ENCODE measurements around the gene MRPL46. TPM values are rescaled to one million over a fixed set of nuclear protein-coding genes. Genes with fewer than 3 reads are reported as not detected.
"Not testable (repeated sequence)": the region's sequence is repeated elsewhere in the genome, so short reads cannot be mapped to it uniquely, and the experiment has no call there.

MRPL46 gene
- total RNA-seq, 2 experiments from 2014 or later, result 29.6 to 34.2 TPM

DNA sequence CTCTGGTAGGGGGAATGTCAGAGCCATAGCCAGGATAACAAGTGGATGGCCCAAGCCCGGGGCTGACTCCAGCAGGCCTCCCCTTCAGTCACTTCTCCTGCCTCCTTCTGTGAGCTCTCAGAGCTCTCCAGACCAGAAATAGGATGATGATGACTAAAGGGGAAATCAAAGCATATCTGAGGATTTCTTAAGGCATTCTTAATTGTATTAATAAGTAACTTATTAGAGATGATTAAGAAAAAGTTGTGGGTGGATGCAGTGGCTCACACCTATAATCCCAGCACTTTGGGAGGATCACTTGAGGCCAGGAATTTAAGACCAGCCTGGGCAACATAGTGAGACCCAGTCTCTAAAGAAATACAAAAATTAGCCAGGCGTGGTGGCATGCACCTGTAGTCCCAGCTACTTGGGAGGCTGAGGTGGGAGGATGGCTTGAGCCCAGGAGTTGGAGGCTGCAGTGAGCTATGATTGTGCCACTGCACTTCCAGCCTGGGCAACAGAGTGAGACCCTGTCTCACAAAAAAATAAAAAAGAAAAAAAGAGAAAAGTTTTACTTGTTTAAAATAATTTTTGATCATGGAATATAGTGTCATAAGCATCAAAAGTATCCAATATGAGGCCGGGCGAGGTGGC is 6.6 kb upstream of the MRPL46 start:
- H3K9me3 Mint-ChIP-seq; H3K4me1 Mint-ChIP-seq (ENCODE audit: low read depth); intact Hi-C loops (cut with micrococcal nuclease); POLR2A ChIA-PET; DNase-seq; H3K27ac Mint-ChIP-seq; H3K4me3 Mint-ChIP-seq; H3K27me3 Mint-ChIP-seq: not testable (repeated sequence)
- CTCF ChIA-PET, result interaction anchor here (0.5 to 1.2 kb wide), 2 partner anchors 191 to 844 kb away, joined by 3 read pairs; no protein-coding TSS in a partner anchor
- peaks cover 31% of the 10 kb centered on the region for H3K36me3 Mint-ChIP-seq

GRCh38 chr15:88472225-88472624 is 5.0 kb upstream of the MRPL46 start:
- H3K4me1 Mint-ChIP-seq (ENCODE audit: low read depth), result peaks cover 16% of the 10 kb centered on the region
- intact Hi-C loops (cut with micrococcal nuclease), result loop anchor here (1.0 kb wide), 1 partner anchor 74 kb away; the partner anchor contains the start of gene DET1
- CTCF ChIA-PET, result no interaction called here
- H3K36me3 Mint-ChIP-seq, result peaks cover 25% of the 10 kb centered on the region
- POLR2A ChIA-PET, result interaction anchor here (0.6 kb wide), 1 partner anchor 149 kb away, joined by 3 read pairs; no protein-coding TSS in a partner anchor
- peak overlapping the region; percentile 35 for H3K27ac Mint-ChIP-seq
- H3K27me3 Mint-ChIP-seq, result no peaks in the 10 kb centered on the region
- peak; percentile 21 for DNase-seq
- no peak overlapping the region for H3K4me3 Mint-ChIP-seq
- H3K9me3 Mint-ChIP-seq, result no peaks in the 10 kb centered on the region

DNA sequence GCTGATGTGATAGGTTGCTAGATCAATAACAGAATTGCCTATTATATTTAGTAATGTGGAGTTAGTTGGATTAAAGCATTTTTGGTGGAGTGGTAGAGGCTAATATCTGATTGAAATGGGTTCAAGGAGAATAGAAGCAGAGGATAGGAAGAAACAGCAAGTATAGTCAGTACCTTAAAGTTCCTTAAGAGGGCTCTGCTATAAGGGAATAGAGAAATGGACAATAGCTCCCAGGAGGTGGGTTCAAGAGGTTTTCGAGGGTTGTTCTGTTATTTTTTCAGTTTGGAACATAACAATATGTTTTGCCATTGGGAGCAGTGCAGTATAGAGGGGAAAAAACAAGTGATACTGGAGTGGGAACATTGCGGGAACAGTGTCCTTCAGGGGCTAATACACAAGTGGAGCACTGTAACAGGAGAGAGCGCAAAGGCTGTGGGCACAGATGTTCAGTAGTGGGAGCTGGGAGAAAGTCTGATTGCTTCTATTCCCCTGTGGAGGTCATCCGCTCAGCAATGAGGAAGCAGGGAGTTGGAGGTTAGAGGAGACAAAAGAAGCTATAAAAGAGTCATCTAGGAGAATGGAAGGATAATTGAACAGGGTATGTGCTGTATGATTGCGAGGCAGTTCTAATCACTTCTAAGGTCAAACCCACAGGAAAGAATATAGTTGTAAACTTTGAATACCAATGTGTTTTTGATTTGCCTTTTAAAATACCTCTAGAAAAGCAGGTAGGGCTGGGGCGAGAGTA is 3.6 kb upstream of the MRPL46 start:
- H3K27ac Mint-ChIP-seq, result no peak overlapping the region
- no peaks in the 10 kb centered on the region for H3K9me3 Mint-ChIP-seq
- ChIA-PET POLR2A (no interaction called here), CTCF (interaction anchor here (0.7 to 1.9 kb wide), 2 partner anchors 16 to 154 kb away, joined by 3 to 7 read pairs; no protein-coding TSS in a partner anchor)
- H3K4me1 Mint-ChIP-seq (ENCODE audit: low read depth), result peaks cover 25% of the 10 kb centered on the region
- intact Hi-C loops (cut with micrococcal nuclease), result no loop called here
- H3K4me3 Mint-ChIP-seq, result no peak overlapping the region
- H3K27me3 Mint-ChIP-seq, result no peaks in the 10 kb centered on the region
- DNase-seq, result no peak
- H3K36me3 Mint-ChIP-seq, result peaks cover 18% of the 10 kb centered on the region

DNA sequence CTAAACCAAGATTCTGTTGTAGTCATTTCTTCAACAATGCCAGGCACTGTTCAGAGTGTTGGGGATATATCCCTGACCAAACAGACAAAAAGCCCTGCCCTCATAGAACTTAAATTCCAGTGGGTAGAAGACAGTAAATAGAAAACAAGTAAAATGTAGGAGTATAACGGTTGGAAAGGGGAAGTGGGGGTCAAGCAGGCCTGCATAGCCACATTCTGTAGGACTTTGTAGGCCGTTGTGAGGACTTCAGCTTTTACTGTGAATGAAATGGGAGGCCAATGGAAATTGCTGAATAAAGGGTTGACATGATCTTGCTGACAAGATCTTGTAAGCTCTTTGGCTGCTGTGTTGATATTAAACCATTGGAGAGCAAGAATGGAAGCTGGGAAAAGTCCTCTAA is 2.1 kb upstream of the MRPL46 start:
- H3K4me1 Mint-ChIP-seq (ENCODE audit: low read depth), result peaks cover 36% of the 10 kb centered on the region

GRCh38 chr15:88468721-88469120 is 1.5 kb upstream of the MRPL46 start:
- Mint-ChIP-seq H3K36me3 (peaks cover 29% of the 10 kb centered on the region), H3K4me1 (ENCODE audit: low read depth) (peaks cover 40% of the 10 kb centered on the region), H3K4me3 (peak overlapping the region; percentile 93)
- H3K27me3 Mint-ChIP-seq; H3K27ac Mint-ChIP-seq; intact Hi-C loops (cut with micrococcal nuclease); H3K9me3 Mint-ChIP-seq; POLR2A ChIA-PET; DNase-seq: not testable (repeated sequence)
- CTCF ChIA-PET, result interaction anchor here (1.9 to 3.1 kb wide), 2 partner anchors 10 to 14 kb away, joined by 8 to 23 read pairs; no protein-coding TSS in a partner anchor

More for the DNA sequence above, 2.1 kb upstream of the MRPL46 start:
- no peak for DNase-seq
- Mint-ChIP-seq H3K27me3 (no peaks in the 10 kb centered on the region), H3K4me3 (no peak overlapping the region), H3K27ac (no peak overlapping the region), H3K9me3 (no peaks in the 10 kb centered on the region), H3K36me3 (peaks cover 24% of the 10 kb centered on the region)
- intact Hi-C loops (cut with micrococcal nuclease), result no loop called here
- ChIA-PET CTCF (interaction anchor here (1.3 to 3.1 kb wide), 2 partner anchors 15 to 169 kb away, joined by 3 to 23 read pairs; partner anchors contain the start of gene ISG20), POLR2A (no interaction called here)

- Mint-ChIP-seq H3K27me3 (no peaks in the 10 kb centered on the region), H3K4me1 (ENCODE audit: low read depth) (peaks cover 40% of the 10 kb centered on the region), H3K27ac (peak overlapping the region; percentile 98), H3K4me3 (peak overlapping the region; percentile 93), H3K9me3 (no peaks in the 10 kb centered on the region), H3K36me3 (peaks cover 34% of the 10 kb centered on the region)
- intact Hi-C loops (cut with micrococcal nuclease), result loop anchor here (1.0 to 2.0 kb wide), 3 partner anchors 47 to 154 kb away; partner anchors contain the start of gene DET1
- ChIA-PET CTCF (interaction anchor here (0.7 to 3.1 kb wide), 6 partner anchors 10 to 437 kb away, joined by 3 to 23 read pairs (median 8); partner anchors contain the start of gene ISG20), POLR2A (interaction anchor here (0.7 to 1.6 kb wide), 7 partner anchors 23 to 428 kb away, joined by 3 to 7 read pairs (median 3); partner anchors contain the start of genes DET1 and HAPLN3)
- peak; percentile 36 for DNase-seq
Measured at GRCh38 chr15:88467935-88468528, 844 bp upstream of the MRPL46 start.

- ChIA-PET POLR2A (interaction anchor here (0.7 to 1.0 kb wide), 2 partner anchors 156 to 184 kb away, joined by 3 to 5 read pairs; no protein-coding TSS in a partner anchor), CTCF (interaction anchor here (1.8 to 2.4 kb wide), 2 partner anchors 11 to 16 kb away, joined by 8 read pairs; no protein-coding TSS in a partner anchor)
- H3K36me3 Mint-ChIP-seq, result peaks cover 39% of the 10 kb centered on the region
- H3K27ac Mint-ChIP-seq, result peak overlapping the region; percentile 98
- H3K4me3 Mint-ChIP-seq, result peak overlapping the region; percentile 93
- intact Hi-C loops (cut with micrococcal nuclease), result loop anchor here (2.0 kb wide), 1 partner anchor 45 kb away; no protein-coding TSS in a partner anchor
- no peaks in the 10 kb centered on the region for H3K9me3 Mint-ChIP-seq
- H3K4me1 Mint-ChIP-seq (ENCODE audit: low read depth), result peaks cover 31% of the 10 kb centered on the region
- peak; percentile 68 for DNase-seq
- H3K27me3 Mint-ChIP-seq, result no peaks in the 10 kb centered on the region
Measured at GRCh38 chr15:88465633-88466224, 1.5 kb downstream of the MRPL46 start.

DNA sequence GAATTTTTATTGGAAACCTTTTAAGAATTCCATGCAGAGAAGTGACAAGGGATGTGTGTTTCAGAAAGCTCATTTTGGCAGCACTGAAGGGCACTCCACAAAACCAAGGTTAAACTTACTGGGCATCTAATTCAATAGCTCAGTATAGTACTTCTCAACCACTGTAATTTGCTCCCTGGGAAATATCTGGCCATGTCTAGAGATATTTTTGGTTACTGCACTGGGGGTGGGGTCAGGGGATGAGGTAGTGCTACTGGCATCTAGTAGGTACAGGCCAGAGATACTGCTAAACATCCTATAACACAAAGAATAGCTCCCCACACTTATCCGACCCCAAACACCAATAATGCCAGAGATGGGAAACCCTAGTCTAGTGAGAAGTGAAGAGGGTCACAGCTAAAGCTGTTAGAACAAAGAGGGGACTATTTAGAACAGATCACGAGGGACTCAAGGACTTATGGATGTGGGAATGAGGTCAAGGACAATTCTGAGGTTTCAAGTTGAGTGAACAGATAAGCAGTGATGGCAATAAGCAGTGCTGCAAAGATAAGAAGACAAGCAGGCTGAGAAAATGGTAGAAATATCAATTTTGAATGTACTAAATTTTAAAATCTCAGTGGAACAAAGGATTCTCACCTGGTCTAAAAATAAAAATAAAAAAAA is 3.2 kb downstream of the MRPL46 start:
- peaks cover 31% of the 10 kb centered on the region for H3K4me1 Mint-ChIP-seq (ENCODE audit: low read depth)
- H3K4me3 Mint-ChIP-seq, result no peak overlapping the region
- intact Hi-C loops (cut with micrococcal nuclease), result no loop called here
- DNase-seq, result no peak
- POLR2A ChIA-PET, result no interaction called here
- CTCF ChIA-PET, result interaction anchor here (1.8 kb wide), 1 partner anchor 9 kb away, joined by 8 read pairs; no protein-coding TSS in a partner anchor
- H3K27ac Mint-ChIP-seq, result peak overlapping the region; percentile 36
- H3K9me3 Mint-ChIP-seq, result no peaks in the 10 kb centered on the region
- H3K36me3 Mint-ChIP-seq, result peaks cover 47% of the 10 kb centered on the region
- no peaks in the 10 kb centered on the region for H3K27me3 Mint-ChIP-seq

- POLR2A ChIA-PET, result no interaction called here
- H3K4me3 Mint-ChIP-seq, result no peak overlapping the region
Measured at GRCh38 chr15:88456733-88457132, 10.5 kb downstream of the MRPL46 start.

GRCh38 chr15:88454867-88455810 is 12.0 kb downstream of the MRPL46 start:
- ChIA-PET CTCF (interaction anchor here (0.9 to 5.7 kb wide), 17 partner anchors 9 to 212 kb away, joined by 3 to 35 read pairs (median 4); partner anchors contain the start of genes MRPL46 and MRPS11), POLR2A (no interaction called here)
- H3K36me3 Mint-ChIP-seq, result peaks cover 7% of the 10 kb centered on the region
- H3K4me3 Mint-ChIP-seq, result no peak overlapping the region
- intact Hi-C loops (cut with micrococcal nuclease), result loop anchor here (10.0 kb wide), 1 partner anchor 120 kb away; no protein-coding TSS in a partner anchor
- H3K9me3 Mint-ChIP-seq, result no peaks in the 10 kb centered on the region
- H3K27me3 Mint-ChIP-seq, result peaks cover 2% of the 10 kb centered on the region
- no peak overlapping the region for H3K27ac Mint-ChIP-seq
- peaks cover 4% of the 10 kb centered on the region for H3K4me1 Mint-ChIP-seq (ENCODE audit: low read depth)
- DNase-seq, result peak; percentile 66

More at GRCh38 chr15:88456733-88457132, 10.5 kb downstream of the MRPL46 start:
- H3K36me3 Mint-ChIP-seq, result peaks cover 20% of the 10 kb centered on the region
- no peak overlapping the region for H3K27ac Mint-ChIP-seq
- intact Hi-C loops (cut with micrococcal nuclease), result loop anchor here (10.0 kb wide), 1 partner anchor 122 kb away; no protein-coding TSS in a partner anchor
- no peaks in the 10 kb centered on the region for H3K9me3 Mint-ChIP-seq
- CTCF ChIA-PET, result interaction anchor here (0.6 to 5.7 kb wide), 4 partner anchors 11 to 349 kb away, joined by 3 to 35 read pairs (median 13); partner anchors contain the start of genes MRPL46 and MRPS11
- peaks cover 4% of the 10 kb centered on the region for H3K4me1 Mint-ChIP-seq (ENCODE audit: low read depth)
- DNase-seq, result no peak
- no peaks in the 10 kb centered on the region for H3K27me3 Mint-ChIP-seq

Measured in activated CD4-positive, alpha-beta memory T cell treated with anti-CD3 and anti-CD28 coated beads for 36 hours (primary cell).